SU-DHL-6 (cell line): ENCODE results near the gene PDCD11.

ENCODE experiments used
- CTCF ChIP-seq: fragments of 200-600 bp; sonication (generic); IDR thresholded peaks from one replicate; pipeline ENCODE4 v1.5.1; 2017; ENCODE audit warnings: antibody characterized with exemption, mild to moderate bottlenecking, low read length, moderate library complexity; ENCODE audit not compliant: insufficient read depth, poor library complexity, severe bottlenecking
- EZH2phosphoT487 ChIP-seq: fragments of 200-600 bp; sonication (generic), shearing (Covaris generic); conservative IDR thresholded peaks from 2 replicates; pipeline ENCODE4 v1.6.1; 2018; ENCODE audit warnings: mild to moderate bottlenecking, antibody characterized with exemption, low read length, moderate library complexity, mixed read lengths

- no peak for TF ChIP-seq CTCF
- TF ChIP-seq EZH2phosphoT487 = no peak
Measured at GRCh38 chr10:103428989-103429643, 32.7 kb downstream of the PDCD11 start.
